Spleen (tissue), 7 donors: ENCODE results near the gene ANKRD13A.

ENCODE experiments used
- POLR2A ChIP-seq, 3 donors: fragments of 450-650 bp; IDR thresholded peaks; one replicate each; pipeline ENCODE4 v1.5.1; 2017; ENCODE audit warnings: antibody characterized with exemption in 3 of 3, mild to moderate bottlenecking in 1 of 3
- POLR2AphosphoS5 ChIP-seq, 3 donors: sonication (generic); formaldehyde crosslinking; IDR thresholded peaks; one replicate each; pipeline ENCODE4 v1.5.1; 2017; ENCODE audit warnings: antibody characterized with exemption in 3 of 3
- TF ChIP-seq, protein P1 (sequence below), 11 experiments: fragments of 200-600 bp in 7 of 11; fragments of 450-650 bp in 4 of 11; sonication (generic) in 4 of 11; IDR thresholded peaks in 8 of 11; conservative IDR thresholded peaks in 3 of 11; 1 replicate in 7 of 11; 2 replicates in 4 of 11; pipeline versions ENCODE4 v1.4.0 to v1.8.0; 2016 to 2021; ENCODE audit warnings: antibody characterized with exemption in 11 of 11, inconsistent platforms in 4 of 11, mild to moderate bottlenecking in 1 of 11
- donor health status: DM: no; HTN: no; CAD: no; lungs with moderate emphysema.
- donor health status: DM: no; HTN: no; CAD: no.
- donor health status: DM: no; HTN: no; CAD: no.

DNA sequence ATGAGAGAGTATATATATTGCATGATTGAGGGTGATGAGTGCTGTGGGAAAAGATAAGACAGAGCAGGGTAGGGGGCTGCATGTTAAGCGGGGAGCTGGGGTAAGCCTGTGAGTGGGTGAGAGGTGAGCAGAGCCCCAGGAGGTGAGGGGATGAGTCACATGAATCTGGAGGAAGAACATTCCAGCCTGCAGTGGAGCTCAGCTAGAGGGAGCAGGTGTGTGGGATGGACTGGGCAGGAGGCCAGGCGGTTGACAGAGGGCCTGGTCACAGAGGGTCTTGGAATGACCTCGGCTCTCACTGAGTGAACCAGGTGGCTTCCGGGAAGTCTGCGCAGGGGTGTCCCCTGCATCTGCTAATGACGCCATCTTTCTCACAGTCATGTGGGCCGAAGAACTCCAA is 47.5 kb upstream of the ANKRD13A start:
- TF ChIP-seq, protein P1, sequence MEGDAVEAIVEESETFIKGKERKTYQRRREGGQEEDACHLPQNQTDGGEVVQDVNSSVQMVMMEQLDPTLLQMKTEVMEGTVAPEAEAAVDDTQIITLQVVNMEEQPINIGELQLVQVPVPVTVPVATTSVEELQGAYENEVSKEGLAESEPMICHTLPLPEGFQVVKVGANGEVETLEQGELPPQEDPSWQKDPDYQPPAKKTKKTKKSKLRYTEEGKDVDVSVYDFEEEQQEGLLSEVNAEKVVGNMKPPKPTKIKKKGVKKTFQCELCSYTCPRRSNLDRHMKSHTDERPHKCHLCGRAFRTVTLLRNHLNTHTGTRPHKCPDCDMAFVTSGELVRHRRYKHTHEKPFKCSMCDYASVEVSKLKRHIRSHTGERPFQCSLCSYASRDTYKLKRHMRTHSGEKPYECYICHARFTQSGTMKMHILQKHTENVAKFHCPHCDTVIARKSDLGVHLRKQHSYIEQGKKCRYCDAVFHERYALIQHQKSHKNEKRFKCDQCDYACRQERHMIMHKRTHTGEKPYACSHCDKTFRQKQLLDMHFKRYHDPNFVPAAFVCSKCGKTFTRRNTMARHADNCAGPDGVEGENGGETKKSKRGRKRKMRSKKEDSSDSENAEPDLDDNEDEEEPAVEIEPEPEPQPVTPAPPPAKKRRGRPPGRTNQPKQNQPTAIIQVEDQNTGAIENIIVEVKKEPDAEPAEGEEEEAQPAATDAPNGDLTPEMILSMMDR (IDR thresholded peaks at IDR 0.05 in 8 of 11, conservative IDR thresholded peaks at IDR 0.05 in 3 of 11): no peak
- no peak for TF ChIP-seq POLR2AphosphoS5 (IDR thresholded peaks at IDR 0.05)
- TF ChIP-seq POLR2A (IDR thresholded peaks at IDR 0.05): no peak
